GM19035 (cell line): ENCODE measurements around the gene CLGN.

ENCODE experiments used
- ATAC-seq: cut with Tn5 transposase; IDR thresholded peaks from one replicate; pipeline ENCODE4 v1.9.1; 2021; ENCODE audit not compliant: unreplicated experiment

CLGN gene

DNA sequence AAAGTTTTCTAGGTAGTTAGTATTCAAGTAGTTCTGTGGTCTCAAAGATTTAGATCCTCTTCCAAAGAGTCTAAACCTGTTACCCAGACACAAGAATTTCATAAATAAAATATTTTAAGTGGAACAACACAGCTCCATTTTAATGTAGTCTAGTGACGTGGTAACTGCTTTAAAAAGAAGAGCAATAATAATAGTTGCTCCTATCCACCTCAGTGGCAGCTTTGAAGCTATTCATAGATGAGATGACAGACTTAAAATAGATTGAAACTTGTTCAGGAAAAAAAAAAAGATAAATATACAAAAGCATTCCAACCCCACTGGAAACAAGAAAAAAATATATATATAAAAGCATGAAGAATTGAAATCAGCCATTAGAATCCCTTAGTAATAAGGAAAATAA, 39.4 kb downstream of the CLGN start:
- no peak for ATAC-seq

DNA sequence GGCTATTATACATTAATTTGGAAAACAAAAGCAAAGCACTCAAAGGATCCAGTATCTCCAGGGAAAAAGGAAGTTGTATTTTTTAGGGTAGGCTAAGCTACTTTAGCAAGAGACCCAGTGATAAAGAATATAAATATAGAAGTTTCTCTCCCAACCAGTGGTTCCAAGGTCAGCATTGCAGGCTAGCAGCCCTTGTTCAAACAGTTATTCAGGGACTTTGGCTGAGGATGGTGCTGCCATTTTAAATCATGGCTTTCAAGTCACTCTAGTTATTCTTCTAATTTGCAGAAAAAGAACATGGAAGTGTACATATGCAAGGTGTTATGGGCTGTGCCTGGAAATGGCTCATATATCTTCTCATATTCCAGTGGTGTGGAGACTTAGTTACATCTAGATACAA, 44.7 kb downstream of the CLGN start:
- ATAC-seq, result no peak

DNA sequence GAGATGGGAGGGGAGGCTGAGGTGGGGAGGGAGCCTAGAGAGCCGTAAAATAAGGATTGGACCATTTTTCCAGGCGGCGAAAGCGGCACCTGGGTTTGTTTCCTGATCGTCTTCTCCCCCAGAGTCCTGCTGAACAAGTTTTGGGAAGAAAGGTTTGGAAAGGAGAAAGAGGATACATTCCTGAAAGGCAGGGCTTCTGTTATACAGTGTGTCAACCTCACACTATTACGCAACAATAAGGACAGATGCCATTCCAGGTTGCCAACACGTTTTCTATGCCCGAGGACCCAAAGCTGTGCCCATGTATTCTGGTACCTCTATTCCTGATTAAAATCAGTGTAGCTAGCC, 53.3 kb downstream of the CLGN start:
- ATAC-seq, result no peak

DNA sequence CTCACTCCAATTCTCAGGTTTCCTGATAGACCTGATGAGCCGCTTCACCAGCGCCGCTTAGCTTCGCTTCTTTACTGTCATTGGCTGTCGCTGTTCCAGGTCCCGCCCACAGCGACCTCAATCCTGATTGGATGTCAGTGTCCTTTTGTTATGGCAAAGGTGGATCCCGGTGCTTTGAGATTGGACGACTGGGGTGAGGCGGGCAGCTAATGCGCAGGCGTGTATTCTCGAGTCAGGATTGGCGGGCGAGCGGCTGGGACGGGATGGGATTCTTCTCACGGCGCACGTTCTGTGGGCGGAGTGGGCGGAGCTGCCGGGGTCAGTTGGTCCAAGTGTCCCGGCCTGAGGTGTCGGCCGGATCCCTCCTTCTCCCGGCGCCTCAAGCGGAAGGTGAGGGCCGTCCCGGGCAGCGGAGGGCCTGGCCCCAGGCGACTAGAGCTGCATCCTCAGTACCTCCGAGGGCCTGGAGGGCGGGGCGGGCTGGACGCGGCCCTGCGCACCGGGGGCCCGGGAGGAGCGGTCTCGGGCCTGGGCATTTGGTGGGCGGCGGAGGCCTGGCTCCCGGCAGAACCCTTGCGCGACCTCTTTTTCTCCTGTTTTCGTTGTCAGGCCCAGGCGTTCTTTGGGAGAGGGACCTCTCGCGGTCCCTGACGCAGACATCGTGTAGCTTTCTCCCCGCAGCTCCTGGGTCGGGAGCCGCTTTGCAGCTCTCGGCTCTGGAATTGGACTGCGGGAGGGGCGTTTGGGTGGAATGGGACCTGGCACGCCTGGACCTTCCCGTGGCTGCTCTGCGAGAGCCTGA, 53.9 kb downstream of the CLGN start, which contains the start of gene SCOC:
SCOC (plus strand) TSS at position 319 of the 802 bp plus-strand sequence. CDS start 5,525 bp downstream, outside the sequence.
- ATAC-seq, result peak; percentile 96

DNA sequence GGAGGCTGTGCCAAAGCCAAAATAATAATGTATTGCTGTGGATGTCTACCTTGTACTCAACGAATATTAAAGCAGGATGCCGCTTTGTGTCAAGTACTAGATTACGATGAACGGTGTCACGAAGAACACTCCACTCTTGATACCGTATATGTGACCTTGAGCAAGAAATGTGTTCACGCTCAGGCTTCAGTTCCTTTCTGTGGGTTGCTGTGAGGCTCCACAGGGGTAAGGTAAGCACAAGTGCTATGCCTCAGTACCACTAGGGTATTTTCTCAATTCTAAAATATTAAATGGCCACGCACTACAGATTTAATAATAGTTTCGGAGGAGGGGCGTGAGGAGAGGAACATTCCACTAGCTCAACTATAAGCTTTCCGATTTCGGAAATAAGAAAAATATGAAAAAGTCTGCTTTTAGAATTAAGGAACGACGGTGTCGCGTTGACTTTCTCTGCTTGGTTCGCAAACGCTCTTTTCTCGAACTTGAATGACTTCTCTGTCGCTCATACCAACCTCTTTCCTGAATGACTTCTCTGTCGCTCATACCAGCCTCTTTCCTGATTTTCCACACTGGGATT, 54.6 kb downstream of the CLGN start:
- peak; percentile 60 for ATAC-seq

DNA sequence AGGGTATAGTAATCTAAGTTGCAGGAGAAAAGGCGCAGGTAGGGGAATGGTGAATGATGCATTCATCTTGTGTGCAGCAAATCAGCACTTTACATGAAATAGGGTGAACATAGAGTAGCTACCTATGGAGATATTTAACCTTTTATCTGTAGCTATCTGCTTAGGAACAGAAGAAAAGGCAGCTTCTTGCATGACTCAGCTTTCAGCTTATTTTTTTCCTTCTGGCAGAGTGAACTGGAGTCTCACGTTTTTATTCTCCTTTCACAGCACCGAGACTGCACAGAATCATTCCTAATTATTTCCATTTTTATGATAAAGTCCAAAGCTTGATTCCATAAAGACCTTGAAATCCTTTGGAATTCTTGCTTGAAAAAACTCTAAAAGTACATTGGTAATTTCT, 58.8 kb downstream of the CLGN start:
- ATAC-seq, result no peak

DNA sequence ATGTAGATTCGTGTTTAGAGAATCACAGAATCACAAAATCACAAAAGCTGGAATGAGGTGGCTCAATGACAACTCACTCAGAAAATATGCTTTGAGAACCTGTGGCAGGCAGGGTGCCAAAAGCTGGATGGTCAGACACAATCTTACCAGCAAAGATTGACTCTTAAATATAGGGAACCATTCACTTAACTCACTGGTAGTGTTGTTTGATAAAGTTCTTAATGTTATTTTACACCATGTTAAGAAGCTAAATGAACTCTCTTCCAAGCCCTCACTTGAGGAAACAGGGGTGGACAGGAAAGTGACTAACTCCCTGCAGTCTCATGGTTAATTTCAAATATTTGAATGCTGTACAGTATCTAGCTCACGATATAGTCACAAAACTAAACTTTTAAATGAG, 59.7 kb downstream of the CLGN start:
- ATAC-seq, result no peak

DNA sequence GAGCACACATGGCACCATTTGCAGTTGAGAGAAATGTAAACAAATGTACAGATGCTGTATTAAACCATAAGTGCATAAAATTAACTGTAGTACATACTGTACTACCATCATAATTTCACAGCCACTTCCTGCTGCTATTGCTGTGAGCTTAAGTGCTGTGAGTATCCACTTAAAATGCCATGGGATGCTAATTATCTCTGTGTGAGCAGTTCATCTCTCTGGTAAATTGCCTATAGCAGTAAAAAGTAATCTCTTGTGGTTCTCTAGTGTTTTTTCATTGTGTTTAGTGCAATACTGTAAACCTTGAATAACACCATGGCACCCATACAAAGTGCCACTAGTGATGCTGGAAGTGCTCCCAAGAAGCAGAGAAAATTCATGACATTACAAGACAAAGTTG, 63.9 kb downstream of the CLGN start:
- no peak for ATAC-seq

DNA sequence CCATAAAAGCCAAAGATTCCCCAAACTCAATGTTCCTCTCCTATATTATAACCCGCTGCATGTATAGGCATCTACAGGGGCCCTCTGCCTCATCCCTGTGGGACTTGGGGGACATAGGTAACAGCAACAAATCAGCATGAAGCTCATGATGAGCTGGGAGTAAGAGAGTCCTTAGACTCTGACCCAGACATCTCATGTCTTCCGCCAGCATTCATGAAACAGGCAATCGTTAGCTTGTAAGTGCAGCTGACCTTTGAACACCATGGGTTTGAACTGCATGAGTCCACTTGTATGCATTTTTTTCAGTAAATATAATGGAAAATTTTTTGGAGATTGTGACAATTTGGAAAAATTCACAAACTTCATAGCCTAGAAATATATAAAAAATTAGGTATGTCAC, 64.4 kb downstream of the CLGN start:
- no peak for ATAC-seq

DNA sequence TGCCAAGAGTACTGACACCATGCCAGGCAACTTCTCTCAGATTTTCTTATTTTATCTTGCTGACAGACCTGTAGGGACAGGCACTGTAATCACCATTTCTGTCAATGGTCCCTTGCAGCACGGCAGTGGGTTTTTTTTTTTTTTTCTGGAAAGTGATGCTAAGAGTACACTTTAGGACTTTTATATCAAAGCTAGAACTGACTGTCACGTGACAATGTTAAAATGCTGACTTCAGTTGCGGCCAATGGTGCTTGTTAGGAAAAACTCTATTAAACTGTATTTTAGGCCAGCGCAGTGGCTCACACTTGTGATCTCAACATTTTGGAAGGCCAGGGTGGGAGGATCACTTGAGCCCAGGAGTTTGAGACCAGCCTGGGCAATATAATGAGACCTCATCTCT, 66.3 kb downstream of the CLGN start:
- no peak for ATAC-seq

DNA sequence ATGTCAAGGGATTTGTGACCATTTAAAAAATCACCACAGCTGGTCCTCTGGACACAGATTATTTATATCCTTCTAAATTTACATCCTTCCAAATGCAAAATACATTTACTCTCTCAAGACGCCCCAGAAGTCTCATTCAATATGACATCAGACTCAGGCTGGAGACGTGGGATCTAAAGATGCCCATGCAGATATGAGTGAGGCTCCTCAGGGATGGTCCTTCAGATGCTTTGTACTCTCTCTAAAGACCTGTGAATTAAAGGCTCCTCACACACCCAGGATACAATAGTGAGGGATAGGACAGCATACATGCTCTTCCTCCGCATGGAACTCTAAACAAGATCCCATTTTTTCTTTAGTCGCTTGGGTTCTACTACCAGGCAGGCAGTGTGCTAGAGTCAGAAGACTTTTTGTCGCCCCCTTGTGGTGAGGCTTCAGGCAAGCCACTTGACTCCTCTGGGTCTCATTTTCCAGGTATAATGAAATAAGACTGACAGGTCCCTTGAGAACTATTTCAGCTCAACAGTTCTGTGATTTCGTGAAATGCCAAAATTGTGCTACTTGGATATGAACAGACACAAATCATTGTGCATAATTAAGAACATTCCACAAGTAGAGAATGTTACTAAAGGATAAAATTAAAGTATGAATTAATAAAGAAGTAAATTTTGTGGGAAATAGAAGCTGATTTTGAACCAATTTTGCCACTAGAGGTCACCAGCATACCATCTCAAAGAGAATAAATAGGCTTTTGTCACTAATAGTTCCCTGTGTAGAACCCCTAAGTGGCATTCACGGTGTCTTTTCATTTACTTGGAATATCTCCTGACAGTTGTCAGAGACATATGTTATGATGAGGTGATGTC, 67.7 kb downstream of the CLGN start:
- ATAC-seq, result peak; percentile 97

DNA sequence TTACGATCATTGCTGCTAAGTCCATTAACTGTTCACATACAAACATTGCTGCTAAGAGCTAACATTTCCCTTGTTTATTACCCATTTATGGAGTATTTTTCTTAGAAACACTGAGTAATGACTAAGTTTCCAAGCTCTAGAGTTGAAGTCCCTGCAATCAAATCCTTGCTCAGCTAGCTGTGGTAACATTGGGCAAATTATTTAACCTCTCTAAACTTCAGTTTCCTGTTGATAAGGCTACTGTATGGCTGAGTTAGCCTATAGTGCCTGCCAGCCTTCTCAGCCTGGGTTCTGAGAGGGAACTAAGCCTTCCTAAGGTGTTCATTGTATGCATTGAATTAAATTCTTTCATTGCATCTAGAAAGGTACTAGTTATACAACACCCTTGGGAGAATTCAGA, 69.2 kb downstream of the CLGN start:
- ATAC-seq, result no peak

DNA sequence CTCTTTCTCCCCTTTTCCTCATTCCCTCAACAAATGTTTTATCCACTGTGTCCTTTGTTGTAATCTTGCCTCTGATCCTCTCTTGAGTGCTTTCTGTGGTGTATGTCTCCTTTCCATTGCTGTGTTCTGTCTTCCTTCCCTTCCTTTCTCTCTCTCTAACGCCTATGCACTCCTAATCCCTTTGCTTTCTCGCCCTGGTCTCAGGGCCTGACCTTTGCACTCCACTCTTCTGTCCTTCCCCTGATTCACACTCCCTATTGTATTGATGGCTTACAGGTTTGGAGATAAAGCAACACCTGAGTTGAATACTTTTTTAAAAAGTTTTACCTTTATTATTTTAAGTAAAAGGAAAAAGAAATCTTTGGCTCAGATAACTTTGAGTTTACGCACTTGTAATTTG, 69.6 kb downstream of the CLGN start:
- no peak for ATAC-seq

DNA sequence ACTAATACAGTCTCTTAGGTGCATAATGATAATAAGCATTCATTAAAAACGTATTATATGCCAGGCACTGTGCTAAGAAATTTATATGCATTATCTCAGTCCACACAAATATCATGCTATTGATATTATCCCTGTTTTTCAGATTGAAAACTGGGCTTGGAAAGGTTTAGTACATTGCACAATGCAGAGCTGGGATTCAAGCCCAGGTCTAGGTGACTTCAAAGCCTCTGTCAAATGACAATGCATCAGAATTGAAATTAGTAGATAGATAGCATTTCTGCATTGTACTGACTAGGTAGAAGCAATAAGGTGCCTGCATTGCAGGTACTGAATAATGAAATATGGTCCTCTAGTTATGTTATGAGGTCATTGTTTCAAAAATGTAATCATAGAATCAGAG, 72.2 kb downstream of the CLGN start:
- no peak for ATAC-seq

DNA sequence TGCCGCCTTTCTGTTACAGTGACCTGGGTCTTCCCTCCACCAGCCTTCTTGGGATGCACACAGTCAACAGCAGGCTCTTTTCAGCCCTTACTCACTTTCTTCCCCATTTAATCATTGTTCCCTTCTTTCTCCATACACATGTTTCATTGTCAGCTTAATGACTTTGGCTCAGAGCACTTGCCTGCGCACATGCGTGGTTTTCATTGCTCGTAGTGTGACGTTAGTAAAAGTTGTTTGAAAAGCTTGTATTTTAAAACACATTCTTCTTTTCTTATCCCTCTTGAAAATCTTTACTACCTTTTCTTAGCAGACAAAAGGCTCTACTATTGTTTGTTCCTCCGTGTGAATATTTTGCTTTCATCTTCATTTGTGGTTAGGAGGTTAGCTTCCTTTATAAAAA, 73.7 kb downstream of the CLGN start:
- no peak for ATAC-seq

DNA sequence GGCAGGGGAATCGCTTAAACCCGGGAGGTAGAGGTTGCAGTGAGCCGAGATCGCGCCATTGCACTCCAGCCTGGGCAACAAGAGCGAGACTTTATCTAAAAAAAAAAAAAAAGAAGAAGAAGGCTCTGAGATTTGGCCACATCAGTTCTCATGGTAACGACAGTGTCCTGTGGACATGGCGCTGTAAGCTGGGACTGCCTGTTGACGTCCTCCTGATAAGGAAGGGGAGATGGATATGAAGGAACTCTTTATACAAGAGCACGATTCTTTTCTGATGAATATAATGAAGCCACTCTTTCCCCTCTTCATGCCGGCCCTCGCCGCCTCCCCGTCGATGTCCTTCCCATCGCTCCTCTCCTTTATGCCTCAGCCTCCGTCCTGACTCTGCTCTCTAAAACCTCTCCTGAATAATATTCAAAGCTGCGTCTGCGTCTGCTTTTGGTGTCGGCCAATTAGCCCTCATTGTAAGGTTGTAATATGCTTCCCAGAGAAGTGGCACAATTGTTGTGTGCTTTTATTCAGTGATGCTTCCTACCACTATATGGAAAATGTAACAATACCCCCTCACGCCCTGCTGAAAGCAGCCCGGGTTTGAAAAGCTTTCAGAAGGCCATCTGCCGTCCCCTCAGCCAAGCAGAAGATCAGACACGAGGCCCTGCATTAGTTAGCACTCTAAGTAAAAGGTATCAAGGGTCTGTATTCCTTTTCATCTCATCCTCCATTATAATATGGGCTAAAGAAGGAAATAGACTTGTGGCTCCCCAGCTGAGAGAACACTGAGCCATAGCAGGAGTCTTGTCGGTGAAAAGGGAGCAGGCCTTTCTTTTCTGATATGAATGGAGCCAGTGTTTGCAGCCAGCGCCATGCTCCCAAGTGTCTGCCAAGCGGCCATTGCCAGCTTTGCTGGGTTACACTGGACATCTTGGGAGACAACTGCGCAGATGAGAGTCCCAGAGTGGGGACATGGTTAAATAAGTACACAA, 76.1 kb downstream of the CLGN start:
- no peak for ATAC-seq

DNA sequence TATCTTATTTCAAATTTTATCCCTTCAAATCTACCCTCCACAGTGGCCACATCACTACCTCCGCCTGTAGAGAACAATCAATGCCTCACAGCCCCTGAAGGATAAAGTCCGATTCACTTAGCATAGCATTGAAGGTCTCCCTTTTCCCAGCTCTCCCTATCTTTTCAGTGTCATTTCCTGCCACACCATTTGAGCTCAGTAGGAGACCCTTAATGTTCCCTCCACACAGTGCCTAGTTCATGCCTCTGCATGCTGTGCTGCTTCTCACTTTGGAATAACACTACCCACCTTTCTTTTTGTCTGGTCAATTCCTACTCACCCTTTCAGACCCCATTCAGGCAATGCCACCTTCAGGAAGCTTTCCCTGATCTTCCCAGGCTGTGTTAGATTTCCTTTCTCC, 77.6 kb downstream of the CLGN start:
- ATAC-seq, result no peak

DNA sequence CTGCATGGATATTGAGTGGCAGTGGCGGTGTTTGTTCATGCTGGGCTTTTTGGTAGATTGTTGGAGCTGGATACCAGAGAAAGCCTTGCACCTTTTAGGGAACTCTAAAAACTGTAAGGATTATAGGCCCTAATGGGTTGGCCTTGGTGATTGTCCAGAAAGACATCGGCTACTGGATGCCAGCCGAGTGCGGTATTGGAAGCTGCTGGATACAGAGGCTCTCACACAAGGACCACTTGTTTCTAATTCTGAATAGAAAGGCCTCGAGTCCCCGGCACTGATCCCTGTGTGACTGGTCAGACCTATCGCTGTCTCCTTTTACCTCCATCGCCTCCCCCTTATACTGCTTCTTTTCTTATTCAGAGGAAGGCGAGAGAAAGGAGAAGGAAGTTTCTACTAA, 81.3 kb downstream of the CLGN start:
- no peak for ATAC-seq

DNA sequence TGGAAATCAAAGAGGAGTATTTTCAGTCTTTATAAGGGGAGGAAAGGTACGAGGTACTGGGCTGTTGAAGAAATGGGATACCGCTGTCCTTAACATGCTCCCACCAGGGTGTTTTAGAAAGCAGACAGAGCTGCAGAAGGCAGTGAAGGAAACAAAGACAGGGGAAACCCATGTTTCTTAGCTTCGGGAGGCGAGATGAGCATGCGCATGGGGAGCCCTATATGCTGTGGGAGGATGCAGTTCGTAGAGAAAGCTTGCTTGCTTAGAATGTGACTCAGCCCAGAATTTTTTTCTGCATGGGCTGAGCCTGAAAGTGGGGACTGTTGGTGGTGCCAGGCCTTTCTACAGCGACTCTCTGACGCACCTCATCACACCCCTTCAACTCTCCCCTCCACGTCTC, 82.8 kb downstream of the CLGN start:
- ATAC-seq, result no peak

DNA sequence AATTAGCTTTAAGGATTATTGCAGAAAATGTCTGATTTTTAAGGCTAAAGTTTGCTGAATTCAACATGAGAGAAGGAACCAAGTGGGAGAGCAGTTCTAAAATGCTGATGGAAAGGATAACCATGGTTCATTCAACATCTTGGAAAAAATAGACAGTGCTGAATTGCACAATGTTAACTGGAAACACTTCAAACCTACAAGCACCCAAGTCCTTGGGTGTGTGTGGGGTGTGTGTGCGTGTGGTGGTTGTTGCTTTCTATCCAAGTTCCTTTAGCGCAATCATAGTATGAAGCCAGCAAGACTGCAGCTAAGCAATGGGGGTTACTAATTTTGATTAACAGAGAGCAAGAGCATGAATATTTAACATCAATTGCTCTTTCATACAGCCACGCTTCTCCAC, 83.3 kb downstream of the CLGN start:
- no peak for ATAC-seq

DNA sequence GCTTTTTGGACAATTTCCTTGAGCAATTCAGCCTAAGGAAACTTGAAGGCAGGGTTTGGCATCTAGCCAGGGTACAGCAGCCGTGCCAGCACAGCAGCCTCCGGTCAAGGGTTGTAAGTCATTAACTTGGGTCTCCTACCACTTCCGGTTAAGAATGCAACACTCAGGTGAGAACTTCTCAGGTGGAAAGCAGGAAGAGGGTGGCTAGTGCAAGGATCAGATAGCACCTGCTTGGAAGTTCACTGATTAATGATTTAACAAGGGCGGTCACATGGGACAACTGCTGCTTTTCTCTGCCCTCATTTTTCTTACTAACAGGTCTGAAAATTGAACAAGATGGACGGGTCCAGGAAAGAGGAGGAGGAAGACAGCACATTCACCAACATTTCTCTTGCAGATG, 84.1 kb downstream of the CLGN start:
- no peak for ATAC-seq
